ENCODE measurements around the gene TSPAN4.

Gene TSPAN4

GRCh38 chr11:887589-887988 is 44.9 kb downstream of the TSPAN4 start (continued):
- TF ChIP-seq ZNF8 (CRISPR knock-in tag; IDR thresholded peaks at IDR 0.05) (no peak), ISL1 (CRISPR knock-in tag; IDR thresholded peaks at IDR 0.05) (no peak), ESRRG (CRISPR knock-in tag; IDR thresholded peaks at IDR 0.05) (no peak), CSDC2 (CRISPR knock-in tag; IDR thresholded peaks at IDR 0.05) (no peak), SNAI2 (CRISPR knock-in tag; IDR thresholded peaks at IDR 0.05) (no peak)

- TF ChIP-seq ESRRG (CRISPR knock-in tag; IDR thresholded peaks at IDR 0.05) (no peak), CSDC2 (CRISPR knock-in tag; IDR thresholded peaks at IDR 0.05) (no peak), ZNF70 (CRISPR knock-in tag; IDR thresholded peaks at IDR 0.05) (no peak), ZFP3 (CRISPR knock-in tag; IDR thresholded peaks at IDR 0.05) (no peak), CSRNP3 (CRISPR knock-in tag; IDR thresholded peaks at IDR 0.05) (no peak), PATZ1 (CRISPR knock-in tag; IDR thresholded peaks at IDR 0.05; ENCODE audit: borderline replicate concordance) (no peak), TCF4 (CRISPR knock-in tag; IDR thresholded peaks at IDR 0.05; ENCODE audit: borderline replicate concordance) (no peak), TSHZ2 (CRISPR knock-in tag; IDR thresholded peaks at IDR 0.05) (no peak), SNAI2 (CRISPR knock-in tag; IDR thresholded peaks at IDR 0.05) (no peak), BACH2 (CRISPR knock-in tag; IDR thresholded peaks at IDR 0.05; ENCODE audit: borderline replicate concordance) (no peak), GLIS3 (CRISPR knock-in tag; IDR thresholded peaks at IDR 0.05) (no peak)
- no peak for ATAC-seq
These were observed 45.9 kb downstream of the TSPAN4 start for GRCh38 chr11:888310-889212.

- ATAC-seq: no peak
- TF ChIP-seq CSDC2 (CRISPR knock-in tag; IDR thresholded peaks at IDR 0.05): no peak
- TF ChIP-seq PPARA (CRISPR knock-in tag; IDR thresholded peaks at IDR 0.05; ENCODE audit: borderline replicate concordance): no peak
- TF ChIP-seq CSRNP3 (CRISPR knock-in tag; IDR thresholded peaks at IDR 0.05): no peak
- TF ChIP-seq ZFP30 (CRISPR knock-in tag; IDR thresholded peaks at IDR 0.05): no peak
- no peak for TF ChIP-seq ARNTL (CRISPR knock-in tag; IDR thresholded peaks at IDR 0.05; ENCODE audit: borderline replicate concordance, low read depth)
- no peak for TF ChIP-seq TCF4 (CRISPR knock-in tag; IDR thresholded peaks at IDR 0.05; ENCODE audit: borderline replicate concordance)
- no peak for TF ChIP-seq ZNF565 (CRISPR knock-in tag; conservative IDR thresholded peaks at IDR 0.05; ENCODE audit: low read depth)
- TF ChIP-seq TOX (CRISPR knock-in tag; IDR thresholded peaks at IDR 0.05; ENCODE audit: borderline replicate concordance): no peak
- no peak for TF ChIP-seq ESRRG (CRISPR knock-in tag; IDR thresholded peaks at IDR 0.05)
- no peak for TF ChIP-seq OSR1 (CRISPR knock-in tag; IDR thresholded peaks at IDR 0.05)
- no peak for TF ChIP-seq CREB5 (CRISPR knock-in tag; IDR thresholded peaks at IDR 0.05; ENCODE audit: low read depth)
- no peak for TF ChIP-seq SNAI2 (CRISPR knock-in tag; IDR thresholded peaks at IDR 0.05)
- no peak for TF ChIP-seq TSHZ2 (CRISPR knock-in tag; IDR thresholded peaks at IDR 0.05)
- TF ChIP-seq RARB (CRISPR knock-in tag; IDR thresholded peaks at IDR 0.05): no peak
- TF ChIP-seq ISL1 (CRISPR knock-in tag; IDR thresholded peaks at IDR 0.05): no peak
- no peak for TF ChIP-seq ZNF8 (CRISPR knock-in tag; IDR thresholded peaks at IDR 0.05)
These were observed 46.6 kb downstream of the TSPAN4 start for GRCh38 chr11:889257-889656.
